Aorta (tissue), 5 donors: ENCODE measurements around the gene TBC1D22A. TPM values are rescaled to one million over a fixed set of nuclear protein-coding genes. Genes with fewer than 3 reads are reported as not detected.

Experiments
- ATAC-seq: fragments of 200-7000 bp; cut with Tn5 transposase; one replicate; pipeline ENCODE4 v1.9.1; 2022; ENCODE audit warnings: moderate library complexity; ENCODE audit not compliant: low FRiP score
- DNase-seq, 2 donors: peaks; one replicate each; pipeline ENCODE4 v3.0.0-alpha.2; 2020
- H3K27ac ChIP-seq, 2 donors: one replicate each; pipeline ENCODE4 v1.5.1; 2013; ENCODE audit warnings: low read length in 2 of 2, mild to moderate bottlenecking in 2 of 2, moderate library complexity in 2 of 2, control low read depth in 1 of 2, inconsistent platforms in 1 of 2, low read depth in 1 of 2
- H3K27me3 ChIP-seq, 2 donors: one replicate each; pipeline ENCODE4 v1.6.1; 2013; ENCODE audit warnings: control low read depth in 1 of 2, low read length in 1 of 2, mild to moderate bottlenecking in 1 of 2, moderate library complexity in 1 of 2; ENCODE audit not compliant: insufficient read depth in 2 of 2, control insufficient read depth in 1 of 2
- H3K36me3 ChIP-seq, 2 donors: one replicate each; pipeline ENCODE4 v1.6.1; 2013; ENCODE audit warnings: control low read depth in 1 of 2, low read length in 1 of 2, mild to moderate bottlenecking in 1 of 2; ENCODE audit not compliant: insufficient read depth in 2 of 2, control insufficient read depth in 1 of 2
- H3K4me1 ChIP-seq, 2 donors: one replicate each; pipeline ENCODE4 v1.6.1; 2013; ENCODE audit warnings: low read length in 2 of 2, control low read depth in 1 of 2, mild to moderate bottlenecking in 1 of 2, moderate library complexity in 1 of 2; ENCODE audit not compliant: insufficient read depth in 2 of 2, control insufficient read depth in 1 of 2
- H3K4me3 ChIP-seq, 2 donors: one replicate each; pipeline ENCODE4 v1.5.1; 2013; ENCODE audit warnings: low read length in 2 of 2, control low read depth in 1 of 2, mild to moderate bottlenecking in 1 of 2
- H3K9me3 ChIP-seq: one replicate; pipeline ENCODE4 v1.6.1; 2013; ENCODE audit warnings: mild to moderate bottlenecking, low read length; ENCODE audit not compliant: control insufficient read depth
- WGBS, 2 donors: extraction: QIAGEN DNeasy Blood & Tissue Kit; methylation state at CpG; one replicate each; pipeline ENCODE4 v1.1.7; 2013; 5-methylcytosine and 5-hydroxymethylcytosine counted together
- intact Hi-C, 2 donors: fragments of 100-400 bp; cut with DNase I; formaldehyde crosslinking; loops; one replicate each; pipeline versions ENCODE4 v1.14.2 to v1.15.0; 2022
- polyA plus RNA-seq, 2 donors: library from polyadenylated mRNA; stranded (reverse); fragments of 200-250 nt; gene quantifications; one replicate each; pipeline ENCODE4 v1.2.3, GENCODE V29; 2013
- total RNA-seq, 2 donors: library from RNA; stranded (reverse); fragmentation: NEBNext Ultra II Directional; extraction: Animal tissue kit (Norgen Biotek cat#: 25700); gene quantifications; one replicate each; pipeline ENCODE4 v1.2.1, GENCODE V29; 2021
- donor health status: healthy with polysubstance abuse.
- donor health status: Bipolar disorder and iron deficiency.
- donor health status: DM: no; HTN: no; CAD: no.
- donor health status: DM: no; HTN: no; CAD: no.
- donor health status: DM: yes; HTN: yes; CAD: no.

Gene TBC1D22A
- total and polyA plus RNA-seq, 4 donors = 10.8 to 37.1 (median 17.9) TPM

GRCh38 chr22:47120399-47120798 is 357.9 kb downstream of the TBC1D22A start:
- no peaks in the 10 kb centered on the region for H3K36me3 ChIP-seq
- no peak for ATAC-seq
- no peak for DNase-seq
- H3K4me1 ChIP-seq = no peaks in the 10 kb centered on the region
- no peaks in the 10 kb centered on the region for H3K27me3 ChIP-seq
- 99 to 100% methylated on average over 2 of the region's 2 CpGs for WGBS, 2 donors
- H3K9me3 ChIP-seq = no peaks in the 10 kb centered on the region
- no peak overlapping the region for H3K27ac ChIP-seq
- no peak overlapping the region for H3K4me3 ChIP-seq
- intact Hi-C loops = no loop called here

GRCh38 chr22:47121791-47122190 is 359.3 kb downstream of the TBC1D22A start:
- intact Hi-C loops = no loop called here
- DNase-seq = peak; percentile 35 to 63
- no peaks in the 10 kb centered on the region for H3K27me3 ChIP-seq
- H3K36me3 ChIP-seq = no peaks in the 10 kb centered on the region
- no peak overlapping the region for H3K4me3 ChIP-seq
- H3K4me1 ChIP-seq = no peaks in the 10 kb centered on the region
- no peaks in the 10 kb centered on the region for H3K9me3 ChIP-seq
- 95 to 97% methylated on average over 11 of the region's 11 CpGs for WGBS, 2 donors
- H3K27ac ChIP-seq = no peak overlapping the region
- ATAC-seq = no peak

- peak; percentile 20 to 33 for DNase-seq
- Histone ChIP-seq H3K9me3 (no peaks in the 10 kb centered on the region), H3K27ac (no peak overlapping the region), H3K4me1 (no peaks in the 10 kb centered on the region), H3K27me3 (no peaks in the 10 kb centered on the region), H3K4me3 (no peak overlapping the region), H3K36me3 (no peaks in the 10 kb centered on the region)
- intact Hi-C loops = no loop called here
- WGBS, 2 donors = 89 to 91% methylated on average over 9 of the region's 9 CpGs
- ATAC-seq = no peak
Measured at GRCh38 chr22:47122441-47123000, 360.1 kb downstream of the TBC1D22A start.

GRCh38 chr22:47123006-47123826 is 360.8 kb downstream of the TBC1D22A start:
- DNase-seq (peak; percentile 25 to 50), ATAC-seq (no peak)
- Histone ChIP-seq H3K27me3 (no peaks in the 10 kb centered on the region), H3K36me3 (no peaks in the 10 kb centered on the region), H3K27ac (no peak overlapping the region), H3K4me1 (no peaks in the 10 kb centered on the region), H3K9me3 (no peaks in the 10 kb centered on the region), H3K4me3 (no peak overlapping the region)
- intact Hi-C loops = no loop called here
- WGBS, 2 donors = 89 to 93% methylated on average over 18 of the region's 18 CpGs

- Histone ChIP-seq H3K9me3 (no peaks in the 10 kb centered on the region), H3K4me3 (no peak overlapping the region), H3K36me3 (no peaks in the 10 kb centered on the region), H3K27ac (no peak overlapping the region), H3K27me3 (no peaks in the 10 kb centered on the region), H3K4me1 (no peaks in the 10 kb centered on the region)
- intact Hi-C loops = no loop called here
- no peak for ATAC-seq
- DNase-seq = peak; percentile 34 to 47
- WGBS, 2 donors = 93 to 95% methylated on average over 16 of the region's 16 CpGs
Measured at GRCh38 chr22:47123827-47124442, 361.5 kb downstream of the TBC1D22A start.

GRCh38 chr22:47124451-47124881 is 362.0 kb downstream of the TBC1D22A start:
- Histone ChIP-seq H3K4me1 (no peaks in the 10 kb centered on the region), H3K27ac (no peak overlapping the region), H3K9me3 (no peaks in the 10 kb centered on the region), H3K27me3 (no peaks in the 10 kb centered on the region), H3K36me3 (no peaks in the 10 kb centered on the region), H3K4me3 (no peak overlapping the region)
- 95 to 96% methylated on average over 15 of the region's 15 CpGs for whole genome bisulfite sequencing, 2 donors
- ATAC-seq (no peak), DNase-seq (peak; percentile 34 to 76)
- intact Hi-C loops = no loop called here

- 89% methylated on average over 14 of the region's 14 CpGs for WGBS, 2 donors
Measured at GRCh38 chr22:47124961-47125360, 362.5 kb downstream of the TBC1D22A start.

GRCh38 chr22:47125603-47126002 is 363.2 kb downstream of the TBC1D22A start:
- no peak overlapping the region for H3K27ac ChIP-seq
- ATAC-seq = no peak
- no peaks in the 10 kb centered on the region for H3K27me3 ChIP-seq
- no peaks in the 10 kb centered on the region for H3K4me1 ChIP-seq
- no peaks in the 10 kb centered on the region for H3K9me3 ChIP-seq
- H3K4me3 ChIP-seq = no peak overlapping the region
- 76 to 81% methylated on average over 5 of the region's 5 CpGs for WGBS, 2 donors
- intact Hi-C loops = no loop called here
- no peaks in the 10 kb centered on the region for H3K36me3 ChIP-seq
- DNase-seq = peak; percentile 25 to 26

More at GRCh38 chr22:47124961-47125360, 362.5 kb downstream of the TBC1D22A start:
- Histone ChIP-seq H3K27ac (no peak overlapping the region), H3K9me3 (no peaks in the 10 kb centered on the region), H3K4me1 (no peaks in the 10 kb centered on the region), H3K36me3 (no peaks in the 10 kb centered on the region), H3K4me3 (no peak overlapping the region), H3K27me3 (no peaks in the 10 kb centered on the region)
- ATAC-seq (peak; percentile 33), DNase-seq (peak; percentile 40 to 63)
- intact Hi-C loops = no loop called here
